GM18861 (cell line): Measurements from ENCODE around the gene SALL3.

Experiments used
- ATAC-seq: cut with Tn5 transposase; IDR thresholded peaks from one replicate; pipeline ENCODE4 v1.9.1; 2021; ENCODE audit not compliant: unreplicated experiment

The SALL3 gene

GRCh38 chr18:78965260-78965659, 14.4 kb upstream of the SALL3 start:
- ATAC-seq = no peak

GRCh38 chr18:78965917-78966792, 13.5 kb upstream of the SALL3 start:
- no peak for ATAC-seq

- ATAC-seq = no peak
These were observed 12.9 kb upstream of the SALL3 start for GRCh38 chr18:78966793-78967106.

GRCh38 chr18:78967692-78968091, 11.9 kb upstream of the SALL3 start:
- ATAC-seq = no peak

- ATAC-seq = no peak
These were observed 9.9 kb upstream of the SALL3 start for GRCh38 chr18:78969574-78970315.

GRCh38 chr18:78970774-78971333, 8.8 kb upstream of the SALL3 start:
- no peak for ATAC-seq

GRCh38 chr18:78971511-78972245, 7.9 kb upstream of the SALL3 start:
- ATAC-seq = no peak

- no peak for ATAC-seq
These were observed 7.2 kb upstream of the SALL3 start for GRCh38 chr18:78972385-78972918.

GRCh38 chr18:78972930-78973331, 6.7 kb upstream of the SALL3 start:
- no peak for ATAC-seq

GRCh38 chr18:78973357-78974083, 6.1 kb upstream of the SALL3 start:
- ATAC-seq = no peak

- no peak for ATAC-seq
These were observed 5.4 kb upstream of the SALL3 start for GRCh38 chr18:78974115-78974761.

GRCh38 chr18:78975292-78975691, 4.3 kb upstream of the SALL3 start:
- ATAC-seq = no peak

- ATAC-seq = no peak
These were observed 3.8 kb upstream of the SALL3 start for GRCh38 chr18:78975699-78976335.

GRCh38 chr18:78976765-78977636, 2.6 kb upstream of the SALL3 start:
- ATAC-seq = no peak

GRCh38 chr18:78977637-78978348, 1.8 kb upstream of the SALL3 start:
- ATAC-seq = no peak

GRCh38 chr18:78978349-78979055, 1.1 kb upstream of the SALL3 start:
- no peak for ATAC-seq

- ATAC-seq = no peak
These were observed 425 bp upstream of the SALL3 start for GRCh38 chr18:78979056-78979729.
